Fibroblast of skin of back (primary cell): ENCODE data around the gene NAT14.
"Not testable (repeated sequence)": the region's sequence is repeated elsewhere in the genome, so short reads cannot be mapped to it uniquely, and the experiment has no call there.

Source experiments
- DNase-seq: peaks from one replicate; pipeline ENCODE4 v3.0.0-alpha.2; 2013

Gene NAT14

GRCh38 chr19:55487924-55488687 lies 3.1 kb downstream of the NAT14 start, which contains the start of gene SSC5D:
Gene SSC5D, plus strand, starts transcription at chr19:55488436. Its CDS starts 154 bp downstream, at chr19:55488590.
- peak; percentile 65 for DNase-seq

GRCh38 chr19:55488986-55489710 lies 4.2 kb downstream of the NAT14 start:
- no peak for DNase-seq

DNA sequence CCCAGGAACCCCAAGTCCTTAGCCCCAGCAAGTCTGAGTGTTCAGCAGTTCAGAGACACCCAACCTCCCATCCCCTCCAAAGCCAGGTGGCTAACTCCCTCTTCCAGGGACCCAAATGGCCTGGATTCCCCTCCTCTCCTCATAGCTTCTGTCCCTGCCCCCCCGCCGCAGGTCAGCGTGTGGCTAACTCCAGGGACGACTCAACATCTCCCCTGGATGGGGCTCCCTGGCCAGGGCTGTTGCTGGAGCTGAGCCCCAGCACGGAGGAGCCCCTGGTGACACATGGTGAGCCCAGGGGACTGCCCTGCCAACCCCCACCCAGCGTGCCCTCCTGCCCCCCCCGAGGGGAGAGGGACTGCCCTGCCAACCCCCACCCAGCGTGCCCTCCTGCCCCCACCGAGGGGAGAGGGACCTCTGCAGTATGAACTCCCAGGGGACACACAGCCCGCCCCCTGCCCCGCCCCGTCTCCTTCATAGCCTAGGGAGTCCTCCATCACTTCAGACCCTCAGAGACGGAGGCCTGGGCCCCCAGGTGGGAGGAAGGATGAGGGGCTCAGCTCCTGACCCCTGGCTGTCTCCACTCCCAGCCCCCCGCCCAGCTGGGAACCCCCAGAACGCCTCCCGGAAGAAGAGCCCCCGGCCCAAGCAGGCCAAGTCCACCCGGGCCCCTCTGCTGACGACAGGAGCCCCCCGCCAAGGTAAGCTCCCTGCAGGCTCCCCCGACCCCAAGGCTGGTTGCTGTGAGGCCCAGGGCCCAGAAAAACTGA lies 4.9 kb downstream of the NAT14 start:
- DNase-seq: peak; percentile 30

- no peak for DNase-seq
Measured at GRCh38 chr19:55490478-55491432, 5.8 kb downstream of the NAT14 start.

DNA sequence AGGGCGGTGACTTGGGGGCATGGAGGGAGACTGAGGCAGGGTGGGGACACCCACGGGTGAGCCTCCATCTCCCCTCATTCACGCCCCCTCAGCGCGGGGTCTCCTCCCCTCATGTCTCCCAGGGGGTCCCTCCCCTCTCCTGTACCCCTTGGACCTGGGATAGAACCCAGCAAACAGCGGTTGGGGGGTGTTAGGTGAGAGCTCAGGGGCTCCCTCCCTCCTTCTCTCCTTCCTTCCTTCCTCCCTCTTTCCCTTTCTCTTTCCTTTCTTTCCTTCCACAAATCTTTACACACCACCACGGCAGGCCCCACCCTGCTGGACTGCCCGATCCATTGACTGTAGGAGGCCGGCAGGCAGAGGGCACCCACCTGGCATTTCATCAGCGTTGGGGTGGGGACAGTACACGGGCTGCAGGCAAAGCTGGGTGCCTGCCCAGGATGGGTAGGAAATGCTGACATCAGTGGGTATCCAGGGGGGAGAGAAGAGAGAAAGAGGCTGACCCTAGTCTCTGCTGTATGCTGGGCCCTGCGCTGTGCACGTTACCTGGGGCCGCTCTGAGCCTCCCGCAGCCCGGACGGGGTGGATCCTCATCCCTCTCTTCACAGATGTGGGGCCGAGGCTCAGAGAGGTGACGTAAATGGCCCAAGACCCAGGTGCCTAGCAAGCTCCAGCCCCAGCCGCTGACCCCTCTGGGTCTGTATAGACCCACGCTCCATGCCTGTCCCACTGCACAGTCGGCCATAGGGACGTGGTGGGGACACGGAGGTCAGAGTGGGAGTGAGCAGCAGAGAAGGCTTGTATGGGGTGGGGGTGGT lies 6.8 kb downstream of the NAT14 start:
- DNase-seq: no peak

DNA sequence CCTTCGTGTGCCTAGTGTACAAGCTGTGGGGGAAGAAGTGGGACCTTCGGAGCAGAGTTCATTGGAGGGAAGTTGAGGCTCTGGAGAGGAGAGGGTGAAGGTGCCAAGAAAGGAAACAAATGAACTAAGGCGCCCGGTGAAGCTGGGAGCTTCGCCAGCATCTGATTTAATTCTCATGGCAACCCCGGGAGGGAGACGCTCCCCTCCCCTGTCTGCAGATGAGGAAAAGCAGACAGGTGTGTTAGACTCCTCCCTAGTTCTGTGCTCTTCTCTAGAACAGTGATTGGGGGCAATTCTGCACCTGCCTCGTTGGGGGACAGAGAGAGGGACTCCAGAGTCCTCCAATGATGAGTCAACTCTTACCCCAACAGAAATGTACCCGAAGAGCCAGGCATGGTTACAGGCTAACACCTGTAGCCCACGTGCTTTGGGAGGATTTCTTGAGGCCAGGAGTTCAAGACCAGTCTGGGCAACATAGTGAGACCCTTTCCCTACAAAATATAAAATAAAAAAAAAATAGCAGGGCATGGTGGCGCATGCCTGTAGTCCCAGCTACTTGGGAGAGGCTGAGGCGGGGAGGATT lies 7.5 kb downstream of the NAT14 start:
- no peak for DNase-seq

DNA sequence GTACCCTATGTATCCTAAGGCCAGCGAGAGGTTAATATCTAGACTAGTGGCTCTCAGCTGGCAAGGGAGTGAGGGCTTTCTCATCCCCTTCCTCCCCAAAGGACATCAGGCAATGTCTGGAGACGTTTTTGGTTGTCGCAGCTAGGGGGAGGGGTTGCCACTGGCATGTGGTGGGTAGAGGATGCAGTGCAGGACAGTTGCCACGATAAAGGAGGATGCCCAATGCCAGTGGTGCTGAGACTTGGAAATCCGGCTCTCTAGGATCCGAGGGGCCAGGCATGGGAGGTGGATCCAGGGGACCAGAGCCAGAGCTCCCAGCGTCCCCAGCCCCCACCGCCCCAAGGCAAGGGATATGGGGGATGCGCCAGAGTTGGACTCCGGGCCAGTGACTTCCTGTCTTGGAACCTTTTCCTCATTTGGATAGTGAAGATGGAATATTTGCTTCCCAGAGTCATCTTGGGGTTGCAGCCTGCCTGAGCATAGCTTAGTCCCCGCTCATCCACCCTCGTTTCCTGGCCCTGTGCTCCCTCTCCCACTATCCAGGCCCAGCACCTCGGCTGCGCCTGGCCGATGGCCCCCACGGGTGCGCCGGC lies 8.2 kb downstream of the NAT14 start:
- peak; percentile 78 for DNase-seq

DNA sequence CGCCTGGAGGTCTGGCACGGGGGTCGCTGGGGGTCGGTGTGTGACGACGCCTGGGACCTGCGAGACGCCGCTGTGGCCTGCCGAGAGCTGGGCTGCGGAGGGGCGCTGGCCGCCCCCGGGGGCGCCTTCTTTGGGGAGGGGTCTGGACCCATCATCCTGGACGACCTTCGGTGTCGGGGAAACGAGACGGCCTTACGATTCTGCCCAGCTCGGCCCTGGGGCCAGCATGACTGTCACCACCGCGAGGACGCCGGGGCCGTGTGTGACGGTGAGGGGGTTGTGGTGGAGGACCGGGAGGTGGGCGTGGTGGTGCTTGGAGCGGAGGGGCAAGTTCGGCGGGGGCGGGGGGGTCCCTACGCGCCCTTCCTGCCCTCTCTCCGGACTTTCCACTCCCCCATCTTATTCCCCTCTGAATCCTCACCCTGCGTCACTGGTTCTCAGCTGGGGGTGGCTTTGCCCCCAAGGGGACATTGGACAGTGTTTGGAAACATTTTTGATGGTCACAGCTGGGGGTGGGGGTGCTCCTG lies 8.7 kb downstream of the NAT14 start:
- no peak for DNase-seq

DNA sequence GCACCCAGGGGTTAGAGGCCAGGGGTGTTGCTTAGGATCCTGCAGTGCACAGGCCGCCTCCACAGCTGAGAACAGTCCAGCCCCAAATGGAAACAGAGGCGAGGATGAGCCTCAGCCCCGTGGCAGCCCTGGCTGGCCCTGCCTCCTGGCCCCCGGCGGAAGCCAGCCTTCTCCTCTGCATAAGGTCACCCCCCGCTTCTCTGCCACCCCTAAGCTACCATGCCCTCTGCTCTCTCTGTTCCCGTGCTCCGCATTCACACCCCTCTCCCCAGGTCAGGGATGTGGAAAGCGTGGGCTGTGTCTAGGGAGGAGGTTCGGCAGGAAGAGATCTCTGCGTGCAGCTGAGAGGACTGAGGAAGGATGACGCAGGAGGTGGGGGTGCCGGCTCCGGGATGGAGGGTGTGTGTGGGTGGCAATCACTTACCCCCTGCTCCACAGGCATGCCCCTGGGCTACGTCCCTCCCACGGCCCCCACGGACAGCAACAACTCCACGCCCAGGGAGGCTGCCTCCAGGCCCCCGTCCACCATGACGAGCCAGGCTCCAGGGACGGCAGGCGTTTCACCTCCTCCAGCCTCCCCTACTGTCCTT lies 9.3 kb downstream of the NAT14 start:
- DNase-seq: peak; percentile 62

DNA sequence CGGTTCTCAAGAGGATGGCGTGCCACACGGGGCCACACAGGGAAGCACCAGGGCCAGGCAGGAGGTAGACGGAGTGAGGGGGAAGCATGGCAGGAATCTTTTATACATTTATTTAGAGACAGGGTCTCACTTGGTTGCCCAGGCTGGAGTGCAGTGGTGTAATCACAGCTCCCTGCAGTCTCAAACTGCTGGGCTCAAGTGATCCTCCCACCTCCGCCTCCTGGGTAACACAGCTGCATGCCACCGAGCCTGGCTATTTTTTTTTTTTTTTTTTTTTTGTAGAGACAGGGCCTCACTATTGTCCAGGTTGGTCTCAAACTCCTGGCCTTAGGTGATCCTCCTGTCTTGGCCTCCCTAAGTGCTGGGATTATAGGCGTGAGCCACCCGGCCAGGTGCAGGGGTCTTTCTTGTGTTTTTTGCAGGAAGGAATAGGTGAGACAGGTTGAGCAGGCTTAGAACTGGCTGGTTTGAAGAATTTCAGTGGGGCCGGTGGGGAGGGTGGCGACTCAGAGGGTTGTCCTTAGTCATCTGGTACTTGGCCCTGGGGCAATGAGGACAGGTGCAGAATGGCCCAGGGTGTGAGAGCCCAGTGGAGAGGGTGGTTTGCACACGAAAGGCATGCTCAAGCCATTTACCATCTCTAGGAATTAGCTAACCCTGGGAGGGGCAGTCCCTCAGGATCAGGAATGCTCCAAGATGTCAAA lies 10.8 kb downstream of the NAT14 start:
- no peak for DNase-seq

- DNase-seq: not testable (repeated sequence)
Measured at GRCh38 chr19:55496820-55497219, 11.8 kb downstream of the NAT14 start.

- no peak for DNase-seq
Measured at GRCh38 chr19:55497763-55498162, 12.8 kb downstream of the NAT14 start.

DNA sequence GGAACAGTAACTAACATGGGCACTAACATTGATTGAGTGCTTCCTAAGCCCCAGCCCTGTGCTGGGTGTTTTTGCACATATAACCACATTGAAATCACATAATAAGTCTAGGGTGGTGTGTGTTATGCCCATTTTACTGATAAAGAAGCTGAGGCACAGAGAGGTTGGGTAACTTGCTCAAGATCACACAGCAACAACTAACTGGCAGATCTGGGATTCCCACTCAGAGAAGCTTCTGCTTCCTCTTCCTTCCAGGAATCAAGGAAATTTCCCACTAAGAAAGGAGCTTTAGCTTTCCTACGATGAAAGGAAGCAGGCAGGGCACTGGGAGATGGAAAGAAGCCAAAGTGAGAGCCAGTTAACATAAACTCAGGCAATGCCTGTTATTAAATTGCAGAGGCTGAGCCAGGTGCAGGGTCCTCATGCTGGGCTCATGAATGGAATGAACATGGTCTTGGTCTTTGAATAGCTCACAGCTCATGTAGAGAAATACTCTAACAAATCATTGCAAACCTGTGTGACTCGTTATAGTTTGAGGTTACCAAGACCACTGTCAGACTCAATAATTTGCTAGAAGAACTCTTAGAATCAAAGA lies 13.4 kb downstream of the NAT14 start:
- DNase-seq: no peak

DNA sequence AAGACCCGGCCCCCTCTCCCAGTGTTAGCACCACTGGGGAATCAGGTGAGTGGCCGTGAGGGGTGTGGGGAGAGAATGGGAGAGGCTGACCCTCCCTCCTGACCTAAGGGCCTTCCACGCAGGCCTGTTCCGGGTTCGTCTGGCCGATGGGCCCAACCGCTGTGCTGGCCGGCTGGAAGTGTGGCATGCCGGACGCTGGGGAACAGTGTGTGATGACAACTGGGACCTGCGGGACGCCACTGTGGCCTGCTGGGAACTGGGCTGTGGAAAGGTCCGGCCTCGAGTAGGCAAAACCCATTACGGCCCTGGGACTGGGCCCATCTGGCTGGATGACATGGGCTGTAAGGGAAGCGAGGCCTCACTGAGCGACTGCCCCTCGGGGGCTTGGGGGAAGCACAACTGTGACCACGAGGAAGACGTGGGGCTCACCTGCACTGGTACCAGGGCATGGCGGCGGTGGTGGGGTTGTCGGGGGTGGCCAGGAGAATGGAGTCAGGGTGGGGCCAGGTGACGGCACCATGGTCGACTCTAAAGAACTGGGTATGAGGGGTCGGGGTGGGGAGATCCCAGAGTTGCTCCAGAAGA lies 15.5 kb downstream of the NAT14 start:
- DNase-seq: no peak

DNA sequence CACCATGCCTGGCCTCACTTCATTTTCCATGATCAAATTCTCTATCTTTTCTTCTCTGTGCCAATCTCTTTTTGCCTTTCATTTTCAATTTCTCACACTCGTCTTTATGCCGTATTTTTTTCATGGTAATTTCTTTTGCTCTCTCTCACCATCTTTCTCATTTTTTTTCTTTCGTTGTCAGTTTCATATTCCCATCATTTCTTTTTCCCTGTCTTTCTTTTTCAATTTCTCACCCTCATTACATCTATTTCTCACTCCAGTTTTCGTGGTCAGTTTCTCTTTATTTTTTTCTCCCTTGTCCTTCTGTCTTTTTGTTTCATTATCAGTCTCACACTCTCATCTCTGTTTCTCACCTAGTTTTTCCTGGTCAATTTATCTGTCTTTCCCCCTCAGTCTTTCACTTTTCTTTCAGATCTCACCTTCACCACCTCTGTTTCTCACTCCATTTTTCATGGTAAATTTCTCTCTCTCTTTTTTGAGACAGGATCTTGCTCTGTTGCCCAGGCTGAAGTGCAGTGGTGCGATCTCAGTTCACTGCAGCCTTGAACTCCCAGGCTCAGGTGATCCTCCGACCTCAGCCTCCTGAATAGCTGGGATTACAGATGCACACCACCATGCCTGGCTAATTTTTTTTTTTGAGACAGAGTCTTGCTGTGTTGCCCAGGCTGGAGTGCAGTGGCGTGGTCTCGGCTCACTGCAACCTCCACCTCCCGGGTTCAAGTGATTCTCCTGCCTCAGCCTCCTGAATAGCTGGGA lies 17.4 kb downstream of the NAT14 start:
- no peak for DNase-seq

GRCh38 chr19:55503157-55503501 lies 18.1 kb downstream of the NAT14 start:
- DNase-seq: no peak

DNA sequence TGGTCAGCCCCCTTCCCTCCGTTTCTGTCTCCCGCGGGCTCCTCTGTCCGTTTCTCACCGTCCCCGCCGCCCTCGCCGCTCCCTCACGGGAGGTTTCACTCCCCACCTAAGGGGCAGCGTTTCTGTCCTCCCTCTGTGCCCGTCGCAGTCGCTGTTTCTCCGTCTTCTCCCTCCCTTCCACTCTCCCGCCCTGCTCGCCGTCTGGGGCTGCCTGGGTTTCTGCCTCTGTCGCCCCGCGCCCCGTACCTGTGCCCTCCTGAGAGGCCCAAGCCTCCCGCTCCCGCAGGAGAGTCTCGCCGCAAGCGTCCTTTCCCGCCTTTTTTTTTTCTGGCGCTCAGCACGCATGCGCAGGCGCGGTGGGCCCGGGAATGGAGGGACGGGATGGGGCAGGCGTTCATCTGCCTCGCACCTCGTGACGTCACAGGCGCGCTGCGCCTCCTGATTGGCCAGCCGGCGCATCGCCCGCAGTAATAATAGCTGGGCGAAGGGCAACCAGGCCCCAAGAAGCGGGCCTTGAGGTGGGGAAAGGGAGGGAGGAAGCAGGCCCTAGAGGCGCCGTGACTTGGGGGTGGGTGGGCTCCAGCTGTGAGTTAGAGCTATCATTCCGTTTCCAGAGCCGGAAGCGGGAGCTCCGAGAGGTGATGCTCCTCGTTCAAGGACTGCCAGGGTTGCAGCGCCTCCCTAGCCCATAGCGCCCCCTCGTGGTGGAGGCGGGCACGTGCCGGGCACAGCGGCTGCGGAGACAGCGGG lies 18.7 kb downstream of the NAT14 start:
- DNase-seq: peak; percentile 90
